Islet precursor cell (in vitro differentiated cells): ENCODE results near the gene CEBPE.

Experiments used
- DNase-seq: peaks from one replicate; pipeline ENCODE4 v3.0.0-alpha.2; 2018

CEBPE gene

GRCh38 chr14:23101986-23102625 lies 16.9 kb downstream of the CEBPE start:
- no peak for DNase-seq

- no peak for DNase-seq
Observed at GRCh38 chr14:23101213-23101970, 17.7 kb downstream of the CEBPE start.

- DNase-seq = no peak
Observed at GRCh38 chr14:23099212-23099861, 19.7 kb downstream of the CEBPE start.

GRCh38 chr14:23097786-23098185 lies 21.3 kb downstream of the CEBPE start:
- no peak for DNase-seq

GRCh38 chr14:23095196-23096108 lies 23.6 kb downstream of the CEBPE start, which contains the start of gene C14orf119:
Gene C14orf119, plus strand, starts transcription at chr14:23095505. Its CDS starts 2,154 bp downstream, at chr14:23097659.
- DNase-seq = peak; percentile 99

- peak; percentile 94 for DNase-seq
Observed at GRCh38 chr14:23094666-23095195, 24.3 kb downstream of the CEBPE start, which contains the start of gene ACIN1. Gene ACIN1, minus strand, starts transcription at chr14:23095136. Its CDS starts 24 bp downstream, at chr14:23095112.

GRCh38 chr14:23093991-23094665 lies 24.9 kb downstream of the CEBPE start:
- DNase-seq = no peak

- no peak for DNase-seq
Observed at GRCh38 chr14:23093526-23093925, 25.5 kb downstream of the CEBPE start.

GRCh38 chr14:23093104-23093503 lies 26.0 kb downstream of the CEBPE start:
- no peak for DNase-seq

GRCh38 chr14:23091294-23092225 lies 27.5 kb downstream of the CEBPE start:
- no peak for DNase-seq

- no peak for DNase-seq
Observed at GRCh38 chr14:23090254-23090636, 28.8 kb downstream of the CEBPE start.

GRCh38 chr14:23089498-23090253 lies 29.4 kb downstream of the CEBPE start:
- DNase-seq = no peak

- no peak for DNase-seq
Observed at GRCh38 chr14:23086565-23086964, 32.5 kb downstream of the CEBPE start.

- DNase-seq = no peak
Observed at GRCh38 chr14:23085458-23085857, 33.6 kb downstream of the CEBPE start.

GRCh38 chr14:23080474-23080873 lies 38.6 kb downstream of the CEBPE start:
- no peak for DNase-seq

GRCh38 chr14:23079716-23080115 lies 39.3 kb downstream of the CEBPE start:
- no peak for DNase-seq

GRCh38 chr14:23078692-23079116 lies 40.4 kb downstream of the CEBPE start:
- DNase-seq = peak; percentile 93

GRCh38 chr14:23077962-23078361 lies 41.1 kb downstream of the CEBPE start:
- no peak for DNase-seq

- no peak for DNase-seq
Observed at GRCh38 chr14:23076785-23077408, 42.2 kb downstream of the CEBPE start.
